A673 (cell line): Measurements from ENCODE around the gene MR1.

Experiments
- EZH2 ChIP-seq: fragments of 200-600 bp; sonication (generic); IDR thresholded peaks from 2 replicates; pipeline ENCODE4 v1.6.1; 2017; ENCODE audit warnings: borderline replicate concordance, low read depth, mild to moderate bottlenecking, mixed read lengths, antibody characterized with exemption, low read length; ENCODE audit not compliant: poor library complexity, severe bottlenecking
- TF ChIP-seq, protein P1 (sequence below): fragments of 300-800, 200-600 bp; sonication (generic); conservative IDR thresholded peaks from 2 replicates; pipeline ENCODE4 v1.5.1; 2017; ENCODE audit warnings: low read depth, mild to moderate bottlenecking, antibody characterized with exemption, low read length, moderate library complexity, mixed read lengths

DNA sequence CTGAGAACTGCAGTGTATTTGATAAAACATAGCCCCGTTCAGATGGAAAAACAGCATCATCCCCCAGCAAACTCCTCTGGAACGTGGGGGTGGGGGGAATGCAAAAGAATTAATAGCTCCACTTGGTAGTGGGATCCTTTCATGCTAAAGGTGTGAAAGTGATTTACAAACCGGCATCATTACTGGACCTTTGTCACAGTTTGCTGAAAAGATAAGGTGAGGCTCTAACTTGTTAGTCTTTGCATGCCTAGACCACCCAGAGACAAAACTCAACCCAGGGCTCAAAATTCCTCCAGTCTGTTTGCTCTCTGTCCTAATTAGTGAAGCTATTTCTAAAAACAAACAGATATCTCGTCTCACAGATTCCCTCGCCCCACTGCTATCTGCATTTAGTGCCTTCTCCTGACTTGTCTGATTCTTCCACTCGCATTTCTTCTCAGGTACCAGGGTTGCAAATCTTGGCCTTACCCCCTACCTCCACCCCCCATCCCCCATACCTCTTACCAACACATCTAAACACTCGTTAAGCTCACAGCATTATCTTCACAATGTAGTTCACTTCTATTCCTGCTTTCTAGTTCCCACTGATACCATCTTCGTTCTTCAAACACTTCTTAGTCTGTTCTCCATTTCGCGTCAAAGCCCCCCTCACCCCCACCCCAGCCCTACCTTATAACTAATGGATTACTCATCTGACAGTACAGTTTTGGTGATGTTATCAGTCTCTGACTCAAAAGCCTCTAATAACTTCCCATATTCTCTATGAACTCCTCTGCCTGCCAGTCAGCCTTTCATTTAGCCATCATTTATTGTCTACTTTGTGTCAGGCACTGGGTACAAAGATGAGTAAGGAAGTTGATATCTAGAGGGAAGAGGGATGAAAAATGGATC is 66.5 kb downstream of the MR1 start:
- TF ChIP-seq, protein P1, sequence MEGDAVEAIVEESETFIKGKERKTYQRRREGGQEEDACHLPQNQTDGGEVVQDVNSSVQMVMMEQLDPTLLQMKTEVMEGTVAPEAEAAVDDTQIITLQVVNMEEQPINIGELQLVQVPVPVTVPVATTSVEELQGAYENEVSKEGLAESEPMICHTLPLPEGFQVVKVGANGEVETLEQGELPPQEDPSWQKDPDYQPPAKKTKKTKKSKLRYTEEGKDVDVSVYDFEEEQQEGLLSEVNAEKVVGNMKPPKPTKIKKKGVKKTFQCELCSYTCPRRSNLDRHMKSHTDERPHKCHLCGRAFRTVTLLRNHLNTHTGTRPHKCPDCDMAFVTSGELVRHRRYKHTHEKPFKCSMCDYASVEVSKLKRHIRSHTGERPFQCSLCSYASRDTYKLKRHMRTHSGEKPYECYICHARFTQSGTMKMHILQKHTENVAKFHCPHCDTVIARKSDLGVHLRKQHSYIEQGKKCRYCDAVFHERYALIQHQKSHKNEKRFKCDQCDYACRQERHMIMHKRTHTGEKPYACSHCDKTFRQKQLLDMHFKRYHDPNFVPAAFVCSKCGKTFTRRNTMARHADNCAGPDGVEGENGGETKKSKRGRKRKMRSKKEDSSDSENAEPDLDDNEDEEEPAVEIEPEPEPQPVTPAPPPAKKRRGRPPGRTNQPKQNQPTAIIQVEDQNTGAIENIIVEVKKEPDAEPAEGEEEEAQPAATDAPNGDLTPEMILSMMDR: no peak
- no peak for TF ChIP-seq EZH2
